SK-N-SH (cell line): ENCODE results near the gene SMPDL3A.

ENCODE experiments used
- CTCF ChIP-seq: fragments of 200-600 bp; sonication (generic); IDR thresholded peaks from 2 replicates; pipeline ENCODE4 v1.6.1; 2017; ENCODE audit warnings: antibody characterized with exemption, mild to moderate bottlenecking, moderate library complexity
- EP300 ChIP-seq, 2 experiments: IDR thresholded peaks; 2 replicates each; pipeline versions ENCODE4 v1.4.0 to v1.6.1; 2012; ENCODE audit warnings: borderline replicate concordance in 1 of 2, low read depth in 1 of 2, low read length in 1 of 2
- GATA2 ChIP-seq: sonication (generic); formaldehyde crosslinking; IDR thresholded peaks from 2 replicates; pipeline ENCODE4 v1.5.0; 2020; ENCODE audit warnings: mild to moderate bottlenecking, missing genetic modification reagents
- MAX ChIP-seq: IDR thresholded peaks from 2 replicates; pipeline ENCODE4 v1.4.0; 2012; ENCODE audit warnings: low read depth
- RAD21 ChIP-seq: IDR thresholded peaks from 2 replicates; pipeline ENCODE4 v1.6.1; 2012; ENCODE audit warnings: mild to moderate bottlenecking, low read length
- REST ChIP-seq: IDR thresholded peaks from 2 replicates; pipeline ENCODE4 v1.6.1; 2012; ENCODE audit warnings: mild to moderate bottlenecking, low read depth, low read length, moderate library complexity
- TAF1 ChIP-seq: IDR thresholded peaks from 2 replicates; pipeline ENCODE4 v1.6.1; 2012; ENCODE audit warnings: low read depth, mild to moderate bottlenecking, low read length, moderate library complexity, borderline replicate concordance
- USF1 ChIP-seq: IDR thresholded peaks from 2 replicates; pipeline ENCODE4 v1.4.0; 2012; ENCODE audit warnings: low read depth, borderline replicate concordance
- USF2 ChIP-seq: fragments of 150-350 bp; IDR thresholded peaks from 2 replicates; pipeline ENCODE4 v1.6.1; 2017; ENCODE audit warnings: antibody characterized with exemption, low read length, low read depth, borderline replicate concordance
- YY1 ChIP-seq: IDR thresholded peaks from 2 replicates; pipeline ENCODE4 v1.4.0; 2012; ENCODE audit warnings: low read depth, mild to moderate bottlenecking
- TF ChIP-seq, protein P1 (sequence below): IDR thresholded peaks from 2 replicates; pipeline ENCODE4 v1.4.0; 2012; ENCODE audit warnings: low read depth, borderline replicate concordance

DNA sequence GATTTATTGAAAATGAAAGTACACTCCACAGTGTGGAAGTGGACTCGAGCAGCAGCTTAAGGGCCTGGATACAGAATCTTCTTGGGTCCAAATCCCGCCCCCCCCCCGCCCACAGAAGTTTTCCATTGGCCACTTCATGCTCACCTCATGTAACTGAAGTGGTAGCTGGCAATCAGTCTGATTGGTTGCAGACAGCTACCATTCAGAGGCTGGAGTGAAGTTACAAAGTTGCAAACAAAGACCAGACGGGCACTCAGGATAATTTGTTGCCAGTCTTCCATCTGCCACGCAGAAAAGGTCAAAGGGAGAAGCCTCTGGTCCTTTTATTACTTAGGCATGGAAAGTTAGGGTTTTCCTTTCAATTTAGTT is 35.4 kb upstream of the SMPDL3A start:
- TF ChIP-seq REST = no peak
- no peak for TF ChIP-seq USF1
- TF ChIP-seq CTCF = no peak
- no peak for TF ChIP-seq EP300 (IDR thresholded peaks at IDR 0.05; ENCODE audit: borderline replicate concordance in 1 of 2, low read depth in 1 of 2, low read length in 1 of 2)
- no peak for TF ChIP-seq USF2
- TF ChIP-seq MAX = no peak
- TF ChIP-seq TAF1 = no peak
- no peak for TF ChIP-seq GATA2 (CRISPR knock-in tag)
- TF ChIP-seq RAD21 = no peak
- no peak for TF ChIP-seq YY1
- TF ChIP-seq, protein P1, sequence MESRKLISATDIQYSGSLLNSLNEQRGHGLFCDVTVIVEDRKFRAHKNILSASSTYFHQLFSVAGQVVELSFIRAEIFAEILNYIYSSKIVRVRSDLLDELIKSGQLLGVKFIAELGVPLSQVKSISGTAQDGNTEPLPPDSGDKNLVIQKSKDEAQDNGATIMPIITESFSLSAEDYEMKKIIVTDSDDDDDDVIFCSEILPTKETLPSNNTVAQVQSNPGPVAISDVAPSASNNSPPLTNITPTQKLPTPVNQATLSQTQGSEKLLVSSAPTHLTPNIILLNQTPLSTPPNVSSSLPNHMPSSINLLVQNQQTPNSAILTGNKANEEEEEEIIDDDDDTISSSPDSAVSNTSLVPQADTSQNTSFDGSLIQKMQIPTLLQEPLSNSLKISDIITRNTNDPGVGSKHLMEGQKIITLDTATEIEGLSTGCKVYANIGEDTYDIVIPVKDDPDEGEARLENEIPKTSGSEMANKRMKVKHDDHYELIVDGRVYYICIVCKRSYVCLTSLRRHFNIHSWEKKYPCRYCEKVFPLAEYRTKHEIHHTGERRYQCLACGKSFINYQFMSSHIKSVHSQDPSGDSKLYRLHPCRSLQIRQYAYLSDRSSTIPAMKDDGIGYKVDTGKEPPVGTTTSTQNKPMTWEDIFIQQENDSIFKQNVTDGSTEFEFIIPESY = no peak
